Measurements from ENCODE around the gene SLF2. TPM values are rescaled to one million over a fixed set of nuclear protein-coding genes. Genes with fewer than 3 reads are reported as not detected.

The SLF2 gene
- total and polyA plus RNA-seq, 2 of the 8 experiments (the other 6 are each of a cell fraction or from before 2014, with no cell fraction given), result 5.5 to 20.9 TPM

DNA sequence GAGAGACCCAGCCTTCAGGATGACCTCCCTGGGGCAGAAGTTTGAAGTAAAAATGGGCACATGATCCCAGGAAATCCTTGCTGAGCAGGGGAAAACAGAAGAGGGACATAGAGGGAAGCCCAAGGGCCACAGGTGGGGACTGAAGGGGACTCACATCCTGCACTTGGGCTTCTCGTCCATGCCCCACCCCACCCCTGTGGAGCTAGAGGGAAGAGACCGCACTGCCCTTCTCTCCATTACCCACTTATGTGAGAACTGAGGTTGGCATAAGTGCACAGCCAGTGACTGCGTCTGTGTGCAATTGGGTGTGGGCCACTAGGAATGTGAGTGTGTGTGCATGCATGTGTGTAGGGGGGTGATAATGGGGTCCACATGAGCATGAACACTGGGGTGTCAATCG, 43.4 kb upstream of the SLF2 start (continued):
- TF ChIP-seq CTBP2 (IDR thresholded peaks at IDR 0.05; ENCODE audit: borderline replicate concordance, insufficient read depth, insufficient read length, low read length) (no peak), SIN3A (conservative IDR thresholded peaks at IDR 0.05 in 1 of 2, IDR thresholded peaks at IDR 0.05 in 1 of 2; ENCODE audit: low read depth in 1 of 2, low read length in 2 of 2) (no peak), SUZ12 (IDR thresholded peaks at IDR 0.05; ENCODE audit: low read length) (no peak), ATF2 (IDR thresholded peaks at IDR 0.05; ENCODE audit: low read length) (no peak)
